Measurements from ENCODE around the gene ADGRG2. TPM values are rescaled to one million over a fixed set of nuclear protein-coding genes. Genes with fewer than 3 reads are reported as not detected.

Gene ADGRG2
- polyA plus RNA-seq, 1 donor from 2014 or later = 0.05 TPM

GRCh38 chrX:19085666-19086065, 36.6 kb downstream of the ADGRG2 start:
- H3F3A ChIP-seq (ENCODE audit: insufficient read depth, low read length, poor library complexity, severe bottlenecking) = no peaks in the 10 kb centered on the region
- H3K4me3 ChIP-seq (ENCODE audit: low read length) = no peak overlapping the region
- no peaks in the 10 kb centered on the region for H3K27me3 ChIP-seq (ENCODE audit: insufficient read depth, low read depth, low read length)
- H3K36me3 ChIP-seq (ENCODE audit: insufficient read depth, low read length) = no peaks in the 10 kb centered on the region
- no peak for TF ChIP-seq RAD21 (conservative IDR thresholded peaks at IDR 0.05)
- no peak for TF ChIP-seq POLR2AphosphoS5 (IDR thresholded peaks at IDR 0.05)
- no peak for TF ChIP-seq TAF1 (IDR thresholded peaks at IDR 0.05; ENCODE audit: low read depth)
- no peak for TF ChIP-seq REST (IDR thresholded peaks at IDR 0.05; ENCODE audit: borderline replicate concordance)
- TF ChIP-seq MXI1 (conservative IDR thresholded peaks at IDR 0.05; ENCODE audit: poor library complexity, severe bottlenecking) = no peak
- TF ChIP-seq EZH2 (IDR thresholded peaks at IDR 0.05; ENCODE audit: borderline replicate concordance, insufficient read depth, low read length, poor library complexity, severe bottlenecking) = no peak
- TF ChIP-seq SMC3 (conservative IDR thresholded peaks at IDR 0.05; ENCODE audit: poor library complexity) = no peak
- TF ChIP-seq EP300 (conservative IDR thresholded peaks at IDR 0.05; ENCODE audit: poor library complexity, severe bottlenecking) = no peak
- TF ChIP-seq CTCF (IDR thresholded peaks at IDR 0.05; ENCODE audit: poor library complexity, severe bottlenecking) = no peak
- no peak overlapping the region for H3K27ac ChIP-seq (ENCODE audit: low read length)
- H3K9me3 ChIP-seq (ENCODE audit: low read length) = no peaks in the 10 kb centered on the region
- no peak overlapping the region for H3K9ac ChIP-seq (ENCODE audit: low read length)
- no peak overlapping the region for H3K4me2 ChIP-seq (ENCODE audit: low read length)
- H3K9me2 ChIP-seq (ENCODE audit: insufficient read depth, low read length) = no peaks in the 10 kb centered on the region
- no peaks in the 10 kb centered on the region for H4K20me1 ChIP-seq (ENCODE audit: insufficient read depth)
- H2AFZ ChIP-seq (ENCODE audit: low read depth, low read length) = no peak overlapping the region
- H3K79me2 ChIP-seq (replicated peaks; ENCODE audit: insufficient read depth, low read length) = no peaks in the 10 kb centered on the region

- Histone ChIP-seq H2AFZ (ENCODE audit: low read depth, low read length) (no peak overlapping the region), H4K20me1 (ENCODE audit: insufficient read depth) (no peaks in the 10 kb centered on the region), H3K9me2 (ENCODE audit: insufficient read depth, low read length) (no peaks in the 10 kb centered on the region), H3K4me3 (ENCODE audit: low read length) (no peak overlapping the region), H3K27ac (ENCODE audit: low read length) (no peak overlapping the region), H3K36me3 (ENCODE audit: insufficient read depth, low read length) (no peaks in the 10 kb centered on the region), H3K9ac (ENCODE audit: low read length) (no peak overlapping the region), H3F3A (ENCODE audit: insufficient read depth, low read length, poor library complexity, severe bottlenecking) (no peaks in the 10 kb centered on the region), H3K27me3 (ENCODE audit: insufficient read depth, low read depth, low read length) (no peaks in the 10 kb centered on the region), H3K4me2 (ENCODE audit: low read length) (no peak overlapping the region), H3K9me3 (ENCODE audit: low read length) (no peaks in the 10 kb centered on the region), H3K79me2 (replicated peaks; ENCODE audit: insufficient read depth, low read length) (no peaks in the 10 kb centered on the region)
- TF ChIP-seq SMC3 (conservative IDR thresholded peaks at IDR 0.05; ENCODE audit: poor library complexity) = no peak
- no peak for TF ChIP-seq EP300 (conservative IDR thresholded peaks at IDR 0.05; ENCODE audit: poor library complexity, severe bottlenecking)
- no peak for TF ChIP-seq CTCF (IDR thresholded peaks at IDR 0.05; ENCODE audit: poor library complexity, severe bottlenecking)
- no peak for TF ChIP-seq POLR2AphosphoS5 (IDR thresholded peaks at IDR 0.05)
- TF ChIP-seq MXI1 (conservative IDR thresholded peaks at IDR 0.05; ENCODE audit: poor library complexity, severe bottlenecking) = no peak
- no peak for TF ChIP-seq EZH2 (IDR thresholded peaks at IDR 0.05; ENCODE audit: borderline replicate concordance, insufficient read depth, low read length, poor library complexity, severe bottlenecking)
- TF ChIP-seq REST (IDR thresholded peaks at IDR 0.05; ENCODE audit: borderline replicate concordance) = no peak
- TF ChIP-seq TAF1 (IDR thresholded peaks at IDR 0.05; ENCODE audit: low read depth) = no peak
- no peak for TF ChIP-seq RAD21 (conservative IDR thresholded peaks at IDR 0.05)
These were observed 46.5 kb downstream of the ADGRG2 start for GRCh38 chrX:19075754-19076153.
